NCI-H2107 (cell line): ENCODE measurements around the gene ZNF335.

Source experiments
- DNase-seq: peaks from one replicate; lab custom pipeline; 2025; lab: John Stamatoyannopoulos, UW

ZNF335 gene

GRCh38 chr20:45951925-45952834, 19.8 kb downstream of the ZNF335 start:
- DNase-seq, result no peak

GRCh38 chr20:45950330-45950646, 21.7 kb downstream of the ZNF335 start:
- DNase-seq, result no peak

- DNase-seq, result no peak
These were observed 22.3 kb downstream of the ZNF335 start for GRCh38 chr20:45949542-45950329.

- DNase-seq, result no peak
These were observed 23.1 kb downstream of the ZNF335 start for GRCh38 chr20:45948742-45949541.

GRCh38 chr20:45948261-45948733, 23.7 kb downstream of the ZNF335 start:
- DNase-seq, result no peak

- no peak for DNase-seq
These were observed 24.7 kb downstream of the ZNF335 start for GRCh38 chr20:45947110-45947866.

- no peak for DNase-seq
These were observed 25.6 kb downstream of the ZNF335 start for GRCh38 chr20:45946149-45946970.

GRCh38 chr20:45945678-45946148, 26.3 kb downstream of the ZNF335 start:
- DNase-seq, result no peak

- DNase-seq, result no peak
These were observed 26.9 kb downstream of the ZNF335 start for GRCh38 chr20:45944965-45945677.

GRCh38 chr20:45944151-45944964, 27.6 kb downstream of the ZNF335 start:
- DNase-seq, result no peak

GRCh38 chr20:45943613-45944012, 28.4 kb downstream of the ZNF335 start:
- no peak for DNase-seq

- DNase-seq, result no peak
These were observed 31.5 kb downstream of the ZNF335 start for GRCh38 chr20:45940469-45940868.

GRCh38 chr20:45940053-45940452, 31.9 kb downstream of the ZNF335 start:
- DNase-seq, result no peak

- no peak for DNase-seq
These were observed 33.1 kb downstream of the ZNF335 start for GRCh38 chr20:45938727-45939438.

GRCh38 chr20:45937765-45938164, 34.2 kb downstream of the ZNF335 start:
- DNase-seq, result no peak

GRCh38 chr20:45935416-45936046, 36.5 kb downstream of the ZNF335 start:
- no peak for DNase-seq

GRCh38 chr20:45934586-45935415, 37.2 kb downstream of the ZNF335 start, which contains the start of gene PCIF1:
TSS of gene PCIF1 (plus strand) at chr20:45934683. CDS start at chr20:45939000, 4,317 bp downstream.
- peak; percentile 90 for DNase-seq
